Daoy (cell line): Measurements from ENCODE around the gene FAM171A1. TPM values are rescaled to one million over a fixed set of nuclear protein-coding genes. Genes with fewer than 3 reads are reported as not detected.
"Not testable (repeated sequence)": the region's sequence is repeated elsewhere in the genome, so short reads cannot be mapped to it uniquely, and the experiment has no call there.

Source experiments
- DNase-seq: peaks from one replicate; pipeline ENCODE4 v3.0.0-alpha.2; 2015; ENCODE audit warnings: low read depth
- total RNA-seq: library from RNA; depleted of rRNA; stranded (reverse); fragments of >200 nt; shearing (Covaris generic); gene quantifications from 2 replicates; pipeline ENCODE4 v1.2.3, GENCODE V29; 2014

FAM171A1 gene
- total RNA-seq, 1 experiment from 2014 or later = 20.6 TPM

- no peak for DNase-seq
These were observed 80.9 kb downstream of the FAM171A1 start for GRCh38 chr10:15290150-15290549.

GRCh38 chr10:15280974-15281373 is 90.1 kb downstream of the FAM171A1 start:
- DNase-seq = no peak

- no peak for DNase-seq
These were observed 90.6 kb downstream of the FAM171A1 start for GRCh38 chr10:15280462-15280861.

GRCh38 chr10:15279236-15279635 is 91.9 kb downstream of the FAM171A1 start:
- DNase-seq = no peak

GRCh38 chr10:15278786-15279185 is 92.3 kb downstream of the FAM171A1 start:
- DNase-seq = no peak

GRCh38 chr10:15276039-15276438 is 95.0 kb downstream of the FAM171A1 start:
- not testable (repeated sequence) for DNase-seq

- not testable (repeated sequence) for DNase-seq
These were observed 101.3 kb downstream of the FAM171A1 start for GRCh38 chr10:15269838-15270237.

GRCh38 chr10:15267496-15267895 is 103.6 kb downstream of the FAM171A1 start:
- no peak for DNase-seq

GRCh38 chr10:15266117-15266516 is 105.0 kb downstream of the FAM171A1 start:
- no peak for DNase-seq

- DNase-seq = no peak
These were observed 105.5 kb downstream of the FAM171A1 start for GRCh38 chr10:15265558-15265957.

- no peak for DNase-seq
These were observed 106.0 kb downstream of the FAM171A1 start for GRCh38 chr10:15265056-15265455.

GRCh38 chr10:15263657-15264323 is 107.3 kb downstream of the FAM171A1 start:
- DNase-seq = no peak

- DNase-seq = no peak
These were observed 108.9 kb downstream of the FAM171A1 start for GRCh38 chr10:15262036-15262713.

- no peak for DNase-seq
These were observed 112.0 kb downstream of the FAM171A1 start for GRCh38 chr10:15259136-15259535.

GRCh38 chr10:15258255-15258654 is 112.8 kb downstream of the FAM171A1 start:
- no peak for DNase-seq

GRCh38 chr10:15255961-15256360 is 115.1 kb downstream of the FAM171A1 start:
- no peak for DNase-seq

- no peak for DNase-seq
These were observed 116.1 kb downstream of the FAM171A1 start for GRCh38 chr10:15254808-15255648.

GRCh38 chr10:15253951-15254807 is 116.9 kb downstream of the FAM171A1 start:
- no peak for DNase-seq

GRCh38 chr10:15252396-15252795 is 118.7 kb downstream of the FAM171A1 start:
- DNase-seq = no peak

GRCh38 chr10:15251791-15252380 is 119.2 kb downstream of the FAM171A1 start:
- no peak for DNase-seq

- peak; percentile 18 for DNase-seq
These were observed 125.6 kb downstream of the FAM171A1 start for GRCh38 chr10:15245530-15245929.
